ENCODE results near the gene R3HDM2.
"Not testable (repeated sequence)": the region's sequence is repeated elsewhere in the genome, so short reads cannot be mapped to it uniquely, and the experiment has no call there.

R3HDM2 gene

GRCh38 chr12:57426948-57427347, 3.9 kb downstream of the R3HDM2 start:
- not testable (repeated sequence) for DNase-seq (ENCODE audit: low read depth)

DNA sequence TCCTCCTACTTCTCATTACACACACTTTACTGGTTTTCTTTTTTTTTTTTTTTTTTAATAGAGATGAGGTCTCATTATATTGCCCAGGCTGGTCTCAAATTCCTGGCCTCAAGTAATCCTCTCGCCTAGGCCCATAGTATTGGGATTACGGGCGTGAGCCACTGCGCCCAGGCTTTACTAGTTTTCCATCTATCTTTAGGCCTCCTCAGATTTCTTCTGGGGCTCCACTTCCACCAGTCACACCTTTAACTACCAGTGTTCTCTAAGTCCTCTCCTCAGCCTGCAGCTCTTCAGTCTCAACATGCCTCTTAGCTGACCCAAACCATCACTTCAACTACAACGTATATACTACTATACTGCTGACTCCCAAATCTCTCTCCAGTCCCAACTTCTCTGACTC, 10.4 kb downstream of the R3HDM2 start:
- no peak for DNase-seq (ENCODE audit: low read depth)

DNA sequence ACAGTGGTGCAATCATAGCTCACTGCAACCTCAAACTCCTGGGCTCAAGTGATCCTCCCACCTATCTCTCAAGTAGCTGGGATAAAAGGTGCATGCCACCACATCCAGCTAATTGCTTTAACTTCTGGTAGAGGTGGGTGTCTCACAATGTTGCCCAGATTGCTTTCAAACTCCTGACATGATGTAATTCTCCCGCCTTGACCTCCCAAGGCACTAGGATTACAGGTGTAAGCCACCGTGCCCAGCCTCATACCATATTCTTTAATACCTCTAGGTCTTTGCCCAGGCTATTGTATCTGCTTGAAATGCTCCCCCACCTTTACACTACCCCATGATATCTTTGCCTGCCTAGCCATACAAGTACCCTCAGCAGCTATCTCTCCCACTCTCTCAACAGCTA, 11.3 kb downstream of the R3HDM2 start:
- DNase-seq (ENCODE audit: low read depth), result no peak

DNA sequence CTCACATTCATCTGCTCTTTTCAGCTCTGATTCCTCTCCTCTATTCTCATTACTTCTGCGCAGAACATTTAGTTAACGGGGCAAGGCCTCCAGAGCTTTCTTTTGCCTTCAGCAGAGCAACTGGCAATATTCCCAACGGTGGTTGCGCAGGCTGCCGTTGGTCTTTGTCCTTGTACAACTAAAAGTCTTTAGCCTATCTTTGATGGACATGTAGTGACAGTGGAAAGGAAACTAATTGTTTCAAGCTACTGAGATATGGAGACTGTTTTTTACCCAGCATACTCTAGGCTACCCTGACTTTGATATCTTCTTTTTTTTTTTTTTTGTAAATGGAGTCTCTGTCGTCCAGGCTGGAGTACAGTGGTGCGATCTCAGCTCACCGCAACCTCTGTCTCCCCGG, 12.6 kb downstream of the R3HDM2 start:
- no peak for DNase-seq (ENCODE audit: low read depth)

DNA sequence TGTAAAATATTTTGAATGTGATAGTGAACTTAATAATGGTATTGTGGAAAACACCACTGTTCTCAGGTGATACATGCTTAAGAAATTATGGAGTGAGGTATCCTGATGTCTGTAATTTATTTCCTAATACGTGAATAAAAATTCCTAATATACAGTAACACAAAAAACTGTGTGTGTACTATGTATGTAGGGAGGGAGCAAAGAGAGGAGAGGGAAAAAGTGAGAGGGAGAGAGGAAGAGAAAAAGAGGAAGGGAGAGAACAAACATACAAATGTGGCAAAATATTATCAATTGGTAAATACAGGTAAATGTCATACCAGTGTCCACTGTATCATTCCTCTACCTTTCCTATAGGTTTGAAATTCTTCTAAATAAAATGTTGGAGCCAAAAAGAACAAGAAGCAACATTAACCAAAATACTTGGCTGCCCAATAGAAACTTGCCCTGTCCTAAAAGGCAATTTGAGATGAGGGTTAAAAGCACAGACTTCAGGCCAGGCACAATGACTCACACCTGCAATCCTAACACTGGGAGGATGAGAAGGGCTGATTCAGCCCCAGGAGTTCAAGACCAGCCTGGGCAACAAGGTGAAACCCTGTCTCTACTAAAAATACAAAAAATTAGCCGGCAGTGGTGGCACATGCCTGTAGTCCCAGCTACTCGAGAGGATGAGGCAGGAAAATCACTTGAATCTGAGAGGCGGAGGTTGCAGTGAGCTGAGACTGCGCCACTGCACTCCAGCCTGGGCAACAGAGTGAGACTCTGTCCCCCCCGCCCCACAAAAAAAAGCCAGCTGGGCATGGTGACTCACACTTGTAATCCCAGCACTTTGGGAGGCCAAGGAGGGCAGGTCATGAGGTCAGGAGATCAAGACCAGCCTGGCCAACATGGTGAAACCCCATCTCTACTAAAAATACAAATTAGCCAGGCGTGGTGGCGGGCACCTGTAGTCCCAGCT, 14.5 kb downstream of the R3HDM2 start:
- DNase-seq (ENCODE audit: low read depth), result no peak

DNA sequence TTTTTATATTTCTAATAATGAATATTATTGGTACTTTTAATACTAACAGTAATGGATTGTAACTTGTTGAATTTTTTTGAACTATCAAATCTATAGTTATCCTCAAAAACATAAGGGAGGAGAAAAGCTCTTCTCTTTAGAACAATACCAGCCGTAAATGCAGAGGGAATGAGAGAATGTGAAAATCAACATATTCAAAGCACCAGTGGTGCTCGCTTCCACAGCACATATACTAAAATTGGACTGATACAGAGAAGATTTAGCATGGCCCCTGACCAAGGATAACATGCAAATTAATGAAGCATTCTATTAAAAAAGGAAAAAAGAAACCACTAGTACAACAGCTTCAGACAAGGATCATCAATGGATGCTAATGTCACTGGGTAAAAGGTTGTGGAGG, 15.8 kb downstream of the R3HDM2 start:
- no peak for DNase-seq (ENCODE audit: low read depth)

DNA sequence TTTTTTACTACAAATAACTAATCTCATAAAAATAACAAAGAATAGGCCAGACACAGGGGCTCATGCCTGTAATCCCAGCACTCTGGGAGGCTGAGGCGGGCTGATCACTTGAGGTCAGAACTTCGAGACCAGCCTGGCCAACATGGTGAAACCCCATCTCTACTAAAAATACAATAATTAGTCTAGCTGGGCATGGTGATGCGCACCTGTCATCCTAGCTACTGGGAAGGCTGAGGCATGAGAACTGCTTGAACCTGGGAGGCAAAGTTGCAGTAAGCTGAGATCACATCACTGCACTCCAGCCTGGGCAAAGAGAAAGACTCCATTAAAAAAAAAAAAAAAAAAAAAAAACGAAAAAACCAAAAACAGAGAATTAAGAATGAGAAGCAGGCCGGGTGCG, 16.7 kb downstream of the R3HDM2 start:
- not testable (repeated sequence) for DNase-seq (ENCODE audit: low read depth)

GRCh38 chr12:57410534-57410933, 20.3 kb downstream of the R3HDM2 start:
- no peak for DNase-seq (ENCODE audit: low read depth)

GRCh38 chr12:57404966-57405640, 25.7 kb downstream of the R3HDM2 start:
- no peak for DNase-seq (ENCODE audit: low read depth)

GRCh38 chr12:57402156-57402555, 28.7 kb downstream of the R3HDM2 start:
- DNase-seq (ENCODE audit: low read depth), result not testable (repeated sequence)

GRCh38 chr12:57401165-57401564, 29.7 kb downstream of the R3HDM2 start:
- DNase-seq (ENCODE audit: low read depth), result no peak

- DNase-seq (ENCODE audit: low read depth), result not testable (repeated sequence)
Observed at GRCh38 chr12:57399718-57400463, 31.0 kb downstream of the R3HDM2 start.

DNA sequence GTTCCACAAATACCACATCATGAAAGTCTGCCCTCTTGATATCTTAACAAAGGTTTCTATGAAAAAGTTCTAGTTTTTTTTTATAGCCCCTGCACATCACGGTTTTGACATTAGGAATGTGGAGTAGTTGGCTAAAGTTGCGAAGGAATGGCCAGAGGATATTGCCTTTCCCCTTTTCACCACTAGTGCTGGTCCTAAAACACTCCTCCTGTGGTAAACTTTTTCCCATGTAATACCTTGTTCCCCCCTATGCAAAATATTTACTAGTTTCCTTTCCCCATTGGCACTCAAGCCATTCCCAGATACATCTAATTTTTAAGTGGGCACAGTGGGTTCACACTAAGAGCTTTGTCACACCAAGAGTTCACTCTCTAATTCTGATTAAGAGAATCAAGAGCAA, 33.4 kb downstream of the R3HDM2 start:
- DNase-seq (ENCODE audit: low read depth), result no peak

GRCh38 chr12:57395121-57395520, 35.7 kb downstream of the R3HDM2 start:
- DNase-seq (ENCODE audit: low read depth), result no peak

GRCh38 chr12:57390174-57390573, 40.7 kb downstream of the R3HDM2 start:
- no peak for DNase-seq (ENCODE audit: low read depth)

DNA sequence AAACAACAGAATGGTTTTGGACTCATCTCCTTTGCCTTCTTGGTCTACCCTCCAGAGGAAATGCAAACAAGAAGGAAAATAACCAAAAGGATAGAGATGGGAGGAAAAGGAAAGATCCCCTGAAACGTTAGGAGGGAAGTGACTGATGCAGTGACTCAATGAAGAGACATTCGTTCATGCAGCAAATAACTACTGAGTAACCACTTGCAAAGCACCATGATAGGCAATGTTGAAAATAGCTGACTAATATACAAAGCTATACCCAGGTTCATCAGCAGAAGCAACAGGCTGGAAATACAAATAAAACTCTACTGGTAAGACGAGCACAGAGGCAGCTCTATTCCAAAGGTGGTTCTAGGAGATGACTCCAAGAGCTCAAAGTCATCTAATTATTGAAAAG, 41.8 kb downstream of the R3HDM2 start:
- DNase-seq (ENCODE audit: low read depth), result no peak

- DNase-seq (ENCODE audit: low read depth), result no peak
Observed at GRCh38 chr12:57388425-57388824, 42.4 kb downstream of the R3HDM2 start.

GRCh38 chr12:57386187-57386720, 44.6 kb downstream of the R3HDM2 start:
- DNase-seq (ENCODE audit: low read depth), result no peak

DNA sequence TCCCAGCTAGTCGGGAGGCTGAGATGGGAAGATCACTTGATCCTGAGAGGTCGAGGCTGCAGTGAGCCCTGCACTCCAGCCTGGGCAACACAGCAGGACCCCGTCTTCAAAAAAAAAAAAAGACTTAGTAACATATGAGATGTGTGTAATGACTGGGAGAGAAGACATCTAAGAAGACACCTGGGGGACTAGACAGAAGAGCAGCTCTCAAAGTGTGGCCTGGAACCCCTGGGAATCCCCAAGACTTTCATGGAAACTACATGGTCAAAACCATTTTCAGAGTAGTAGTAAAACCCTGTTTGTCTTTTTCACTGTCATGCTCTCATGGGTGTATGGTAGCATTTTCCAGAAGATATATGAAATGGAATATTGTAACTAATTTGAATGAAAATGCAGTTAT, 45.3 kb downstream of the R3HDM2 start:
- DNase-seq (ENCODE audit: low read depth), result no peak

GRCh38 chr12:57384478-57384877, 46.4 kb downstream of the R3HDM2 start:
- no peak for DNase-seq (ENCODE audit: low read depth)

- no peak for DNase-seq (ENCODE audit: low read depth)
Observed at GRCh38 chr12:57381693-57382220, 49.1 kb downstream of the R3HDM2 start.

GRCh38 chr12:57380300-57380699, 50.5 kb downstream of the R3HDM2 start:
- no peak for DNase-seq (ENCODE audit: low read depth)

All from stimulated activated CD8-positive, alpha-beta memory T cell treated with anti-CD3 and anti-CD28 coated beads, Interleukin-12 subunit alpha, Interleukin-12 subunit beta, amount 100 ng/mL, for 1 hour (primary cell).